ENCODE data around the gene UBQLN4.
"Not testable (repeated sequence)": the region's sequence is repeated elsewhere in the genome, so short reads cannot be mapped to it uniquely, and the experiment has no call there.

DNA sequence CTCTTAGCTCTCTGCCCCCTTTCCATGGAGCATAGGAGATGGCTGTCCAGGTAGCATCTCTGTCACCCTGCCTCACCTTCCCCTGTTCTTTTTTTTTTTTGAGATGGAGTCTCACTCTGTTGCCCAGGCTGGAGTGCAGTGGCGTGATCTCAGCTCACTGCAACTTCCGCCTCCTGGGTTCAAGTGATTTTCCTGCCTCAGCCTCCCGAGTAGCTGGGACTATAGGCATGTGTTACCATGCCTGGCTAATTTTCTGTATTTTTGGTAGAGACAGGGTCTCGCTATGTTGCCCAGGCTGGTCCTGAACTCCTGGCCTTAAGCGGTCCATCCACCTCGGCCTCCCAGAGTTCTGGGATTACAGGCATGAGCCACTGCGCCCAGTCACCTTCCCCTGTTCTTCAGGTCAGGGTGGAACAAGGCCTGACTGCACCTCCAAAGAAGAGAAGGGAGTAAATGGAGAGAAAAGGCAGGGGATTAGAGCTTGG is 17.8 kb upstream of the UBQLN4 start:
- TF ChIP-seq CTCF (conservative IDR thresholded peaks at IDR 0.05; ENCODE audit: low read depth, low read length); EZH2 (IDR thresholded peaks at IDR 0.05; ENCODE audit: borderline replicate concordance, low read depth, low read length, poor library complexity, severe bottlenecking): not testable (repeated sequence)

Measured in A673 (cell line).